ENCODE measurements around the gene MRPL10.

DNA sequence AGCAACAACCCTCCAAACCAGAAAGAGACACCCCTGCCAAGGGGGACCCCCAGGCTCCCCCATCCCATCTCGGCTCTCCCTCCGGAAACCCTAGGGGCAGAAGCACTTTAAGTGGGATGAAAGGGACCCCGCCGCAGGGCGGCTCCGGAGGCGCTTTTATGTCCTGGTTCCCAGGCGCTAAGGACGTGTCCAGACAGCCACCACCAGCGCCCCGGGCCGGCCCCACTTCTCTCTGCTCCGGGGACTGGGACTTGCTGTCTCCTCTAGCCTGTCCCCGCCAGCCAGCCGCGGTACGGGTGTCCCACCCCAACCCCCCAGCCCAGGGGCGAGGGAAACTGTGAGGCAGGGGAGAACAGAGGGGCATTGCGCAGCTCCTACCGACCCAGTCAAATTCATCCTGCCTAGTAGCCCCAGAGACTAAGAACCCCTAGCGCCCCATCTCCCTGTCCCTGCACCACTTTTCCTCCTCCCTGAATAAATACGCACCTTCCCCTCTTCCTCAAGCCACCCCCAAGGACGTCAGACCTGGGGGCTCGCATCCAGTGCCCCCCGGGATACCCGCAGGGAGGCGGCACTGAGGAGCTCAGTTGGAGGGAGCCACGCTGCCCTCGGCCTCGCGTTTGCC lies 15.5 kb upstream of the MRPL10 start:
- TF ChIP-seq CTCF (conservative IDR thresholded peaks at IDR 0.05 in 1 of 2, IDR thresholded peaks at IDR 0.05 in 1 of 2; ENCODE audit: low read depth in 1 of 2, low read length in 2 of 2) (peak in 1 of 2 donors; percentile 1), EZH2 (IDR thresholded peaks at IDR 0.05; ENCODE audit: low read length, missing control alignments) (peak; percentile 86)

Data from fibroblast of lung (primary cell).